Measurements from ENCODE around the gene RASGRF2. TPM values are rescaled to one million over a fixed set of nuclear protein-coding genes. Genes with fewer than 3 reads are reported as not detected.

Gene RASGRF2
- total RNA-seq, 1 donor from 2014 or later: 2.9 TPM

- no peak for DNase-seq (ENCODE audit: low spot score)
Measured at GRCh38 chr5:81136557-81136956, 176.4 kb downstream of the RASGRF2 start.

- DNase-seq (ENCODE audit: low spot score): no peak
Measured at GRCh38 chr5:81137833-81138232, 177.7 kb downstream of the RASGRF2 start.

GRCh38 chr5:81140441-81140840 is 180.3 kb downstream of the RASGRF2 start:
- peak; percentile 30 for DNase-seq (ENCODE audit: low spot score)

GRCh38 chr5:81140943-81141342 is 180.8 kb downstream of the RASGRF2 start:
- DNase-seq (ENCODE audit: low spot score): peak; percentile 84

- DNase-seq (ENCODE audit: low spot score): no peak
Measured at GRCh38 chr5:81142108-81142507, 181.9 kb downstream of the RASGRF2 start.

- no peak for DNase-seq (ENCODE audit: low spot score)
Measured at GRCh38 chr5:81145329-81145935, 185.3 kb downstream of the RASGRF2 start.

- no peak for DNase-seq (ENCODE audit: low spot score)
Measured at GRCh38 chr5:81146031-81146430, 185.9 kb downstream of the RASGRF2 start.

GRCh38 chr5:81147011-81147885 is 187.1 kb downstream of the RASGRF2 start:
- no peak for DNase-seq (ENCODE audit: low spot score)

GRCh38 chr5:81147886-81148571 is 187.9 kb downstream of the RASGRF2 start:
- DNase-seq (ENCODE audit: low spot score): no peak

GRCh38 chr5:81151546-81151945 is 191.4 kb downstream of the RASGRF2 start:
- peak; percentile 42 for DNase-seq (ENCODE audit: low spot score)

GRCh38 chr5:81154725-81155124 is 194.6 kb downstream of the RASGRF2 start:
- no peak for DNase-seq (ENCODE audit: low spot score)

- DNase-seq (ENCODE audit: low spot score): no peak
Measured at GRCh38 chr5:81156732-81157131, 196.6 kb downstream of the RASGRF2 start.

GRCh38 chr5:81161012-81161601 is 200.9 kb downstream of the RASGRF2 start:
- no peak for DNase-seq (ENCODE audit: low spot score)

GRCh38 chr5:81162501-81162900 is 202.3 kb downstream of the RASGRF2 start:
- DNase-seq (ENCODE audit: low spot score): no peak

- DNase-seq (ENCODE audit: low spot score): no peak
Measured at GRCh38 chr5:81163651-81164050, 203.5 kb downstream of the RASGRF2 start.

- no peak for DNase-seq (ENCODE audit: low spot score)
Measured at GRCh38 chr5:81164476-81164875, 204.3 kb downstream of the RASGRF2 start.

GRCh38 chr5:81164936-81165335 is 204.8 kb downstream of the RASGRF2 start:
- no peak for DNase-seq (ENCODE audit: low spot score)

- DNase-seq (ENCODE audit: low spot score): peak; percentile 61
Measured at GRCh38 chr5:81165493-81166119, 205.4 kb downstream of the RASGRF2 start.

- no peak for DNase-seq (ENCODE audit: low spot score)
Measured at GRCh38 chr5:81166430-81166829, 206.3 kb downstream of the RASGRF2 start.

GRCh38 chr5:81167078-81167477 is 206.9 kb downstream of the RASGRF2 start:
- peak; percentile 24 for DNase-seq (ENCODE audit: low spot score)

- DNase-seq (ENCODE audit: low spot score): peak; percentile 77
Measured at GRCh38 chr5:81167544-81167943, 207.4 kb downstream of the RASGRF2 start.

GRCh38 chr5:81169924-81170323 is 209.8 kb downstream of the RASGRF2 start:
- DNase-seq (ENCODE audit: low spot score): no peak

Measured in umbilical cord (tissue), 2 donors.